Neural cell (in vitro differentiated cells): ENCODE results near the gene SEZ6.

ENCODE experiments used
- CTCF ChIP-seq: fragments of 450-650 bp; IDR thresholded peaks from 2 replicates; pipeline ENCODE4 v1.5.1; 2014; ENCODE audit warnings: antibody characterized with exemption, mild to moderate bottlenecking, moderate library complexity; ENCODE audit not compliant: poor library complexity, severe bottlenecking
- EP300 ChIP-seq: fragments of 450-650 bp; conservative IDR thresholded peaks from 2 replicates; pipeline ENCODE4 v1.6.1; 2014; ENCODE audit warnings: antibody characterized with exemption, mild to moderate bottlenecking, moderate library complexity; ENCODE audit not compliant: poor library complexity, severe bottlenecking
- EZH2 ChIP-seq: fragments of 200-600, 300-800 bp; shearing (Covaris generic), sonication (generic); IDR thresholded peaks from 2 replicates; pipeline ENCODE4 v1.6.1; 2014; ENCODE audit warnings: antibody characterized with exemption, low read length, borderline replicate concordance, mild to moderate bottlenecking; ENCODE audit not compliant: insufficient read depth, poor library complexity, severe bottlenecking
- MXI1 ChIP-seq: fragments of 450-650 bp; conservative IDR thresholded peaks from 2 replicates; pipeline ENCODE4 v1.6.1; 2014; ENCODE audit warnings: antibody characterized with exemption, mild to moderate bottlenecking; ENCODE audit not compliant: poor library complexity, severe bottlenecking
- POLR2AphosphoS5 ChIP-seq: IDR thresholded peaks from 2 replicates; pipeline ENCODE4 v1.6.1; 2012
- RAD21 ChIP-seq: fragments of 450-650 bp; conservative IDR thresholded peaks from 2 replicates; pipeline ENCODE4 v1.6.1; 2014; ENCODE audit warnings: antibody characterized with exemption, mild to moderate bottlenecking, moderate library complexity
- SMC3 ChIP-seq: fragments of 450-650 bp; conservative IDR thresholded peaks from 2 replicates; pipeline ENCODE4 v1.6.1; 2014; ENCODE audit warnings: antibody characterized with exemption, mild to moderate bottlenecking, moderate library complexity; ENCODE audit not compliant: poor library complexity
- TAF1 ChIP-seq: IDR thresholded peaks from 2 replicates; pipeline ENCODE4 v1.6.1; 2012; ENCODE audit warnings: low read depth
- TF ChIP-seq, protein P1 (sequence below): IDR thresholded peaks from 2 replicates; pipeline ENCODE4 v1.6.1; 2012; ENCODE audit warnings: borderline replicate concordance

DNA sequence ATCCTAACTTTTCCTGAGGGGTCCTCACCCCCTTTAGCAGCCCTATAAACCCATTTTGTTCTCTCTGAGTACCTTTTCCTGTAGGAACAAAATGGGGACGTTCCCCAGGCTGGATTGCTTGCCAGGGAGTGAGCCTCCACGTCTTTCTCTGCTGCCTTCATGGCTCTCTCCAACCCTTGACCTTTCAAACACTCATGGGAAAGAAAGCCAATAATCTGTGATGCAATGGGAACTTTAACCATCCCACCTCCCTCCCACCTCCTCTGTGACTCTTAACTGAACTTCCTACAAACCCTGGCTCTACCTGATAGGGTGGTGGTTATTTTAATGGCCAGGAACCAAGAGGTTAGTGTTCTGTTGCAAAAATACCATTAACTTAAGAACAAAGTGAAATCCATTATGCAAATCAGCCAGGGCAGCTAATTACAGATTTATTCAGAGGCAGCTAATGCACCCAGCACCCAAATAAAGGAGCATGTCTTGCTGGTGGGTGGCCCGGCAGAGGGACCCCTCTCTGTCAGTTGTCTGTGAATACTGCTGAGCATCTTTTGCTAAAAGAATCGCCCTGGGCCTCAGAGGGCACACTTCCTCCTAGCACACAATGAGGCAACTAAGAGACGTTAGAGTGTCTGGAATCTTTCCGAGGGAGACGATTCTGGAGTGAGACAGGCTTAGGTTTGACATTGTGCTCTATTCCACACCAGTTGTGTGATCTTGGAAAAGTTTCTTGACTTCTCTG lies 40.1 kb upstream of the SEZ6 start:
- TF ChIP-seq POLR2AphosphoS5: no peak
- no peak for TF ChIP-seq EZH2
- TF ChIP-seq CTCF: no peak
- TF ChIP-seq EP300: no peak
- no peak for TF ChIP-seq RAD21
- TF ChIP-seq SMC3: no peak
- TF ChIP-seq, protein P1, sequence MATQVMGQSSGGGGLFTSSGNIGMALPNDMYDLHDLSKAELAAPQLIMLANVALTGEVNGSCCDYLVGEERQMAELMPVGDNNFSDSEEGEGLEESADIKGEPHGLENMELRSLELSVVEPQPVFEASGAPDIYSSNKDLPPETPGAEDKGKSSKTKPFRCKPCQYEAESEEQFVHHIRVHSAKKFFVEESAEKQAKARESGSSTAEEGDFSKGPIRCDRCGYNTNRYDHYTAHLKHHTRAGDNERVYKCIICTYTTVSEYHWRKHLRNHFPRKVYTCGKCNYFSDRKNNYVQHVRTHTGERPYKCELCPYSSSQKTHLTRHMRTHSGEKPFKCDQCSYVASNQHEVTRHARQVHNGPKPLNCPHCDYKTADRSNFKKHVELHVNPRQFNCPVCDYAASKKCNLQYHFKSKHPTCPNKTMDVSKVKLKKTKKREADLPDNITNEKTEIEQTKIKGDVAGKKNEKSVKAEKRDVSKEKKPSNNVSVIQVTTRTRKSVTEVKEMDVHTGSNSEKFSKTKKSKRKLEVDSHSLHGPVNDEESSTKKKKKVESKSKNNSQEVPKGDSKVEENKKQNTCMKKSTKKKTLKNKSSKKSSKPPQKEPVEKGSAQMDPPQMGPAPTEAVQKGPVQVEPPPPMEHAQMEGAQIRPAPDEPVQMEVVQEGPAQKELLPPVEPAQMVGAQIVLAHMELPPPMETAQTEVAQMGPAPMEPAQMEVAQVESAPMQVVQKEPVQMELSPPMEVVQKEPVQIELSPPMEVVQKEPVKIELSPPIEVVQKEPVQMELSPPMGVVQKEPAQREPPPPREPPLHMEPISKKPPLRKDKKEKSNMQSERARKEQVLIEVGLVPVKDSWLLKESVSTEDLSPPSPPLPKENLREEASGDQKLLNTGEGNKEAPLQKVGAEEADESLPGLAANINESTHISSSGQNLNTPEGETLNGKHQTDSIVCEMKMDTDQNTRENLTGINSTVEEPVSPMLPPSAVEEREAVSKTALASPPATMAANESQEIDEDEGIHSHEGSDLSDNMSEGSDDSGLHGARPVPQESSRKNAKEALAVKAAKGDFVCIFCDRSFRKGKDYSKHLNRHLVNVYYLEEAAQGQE: no peak
- TF ChIP-seq TAF1: no peak
- TF ChIP-seq MXI1: no peak
